ENCODE results near the gene IFNA13.
A peak's percentile ranks its signal among the peaks of the same experiment; 100 is the strongest.

Gene IFNA13

DNA sequence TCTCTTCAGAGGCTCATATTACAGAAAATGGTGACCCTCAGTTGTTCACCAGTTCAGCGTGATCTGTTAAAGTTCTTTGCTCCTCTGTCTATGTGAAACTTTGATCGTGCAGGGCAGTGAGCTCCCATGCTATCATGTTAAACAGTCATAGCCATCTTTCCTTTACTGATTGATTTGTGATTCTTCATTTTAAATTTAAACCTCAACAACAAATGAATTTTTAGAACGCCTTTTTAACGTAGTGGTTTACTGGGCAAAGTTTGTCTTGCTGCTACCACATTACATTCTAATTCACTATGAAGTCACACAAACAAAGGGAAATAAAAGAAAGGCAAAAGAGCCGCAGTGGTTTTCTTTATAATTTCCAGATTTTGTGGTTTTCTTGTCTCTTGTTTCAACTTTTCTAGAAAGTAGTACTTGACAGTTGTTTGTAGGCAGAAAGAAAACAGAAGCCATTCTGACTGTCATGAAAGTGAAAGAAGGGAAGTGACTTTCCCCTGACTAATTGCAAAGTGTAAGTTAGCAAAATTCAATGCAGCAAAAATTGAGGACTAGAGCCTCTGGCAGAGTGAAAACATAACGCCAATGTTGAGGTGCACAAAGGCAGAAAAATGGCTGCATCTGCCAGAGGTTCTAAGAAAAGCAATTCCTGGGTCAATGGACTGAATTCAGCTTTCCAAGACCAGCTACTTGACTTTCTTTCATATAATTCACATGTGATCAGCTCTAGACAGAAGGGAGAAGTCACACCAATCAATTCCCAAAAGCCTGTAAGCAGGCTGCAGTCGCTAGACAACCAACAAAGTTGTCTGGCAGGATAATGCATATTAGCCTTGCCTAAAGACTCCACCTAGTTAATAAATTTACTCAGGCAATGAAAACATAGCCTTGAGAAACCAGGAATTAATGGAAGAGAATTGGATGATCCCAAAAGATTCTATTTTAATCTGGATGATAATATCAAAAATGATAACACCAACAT, 10.1 kb downstream of the IFNA13 start:
- no peak for DNase-seq

DNA sequence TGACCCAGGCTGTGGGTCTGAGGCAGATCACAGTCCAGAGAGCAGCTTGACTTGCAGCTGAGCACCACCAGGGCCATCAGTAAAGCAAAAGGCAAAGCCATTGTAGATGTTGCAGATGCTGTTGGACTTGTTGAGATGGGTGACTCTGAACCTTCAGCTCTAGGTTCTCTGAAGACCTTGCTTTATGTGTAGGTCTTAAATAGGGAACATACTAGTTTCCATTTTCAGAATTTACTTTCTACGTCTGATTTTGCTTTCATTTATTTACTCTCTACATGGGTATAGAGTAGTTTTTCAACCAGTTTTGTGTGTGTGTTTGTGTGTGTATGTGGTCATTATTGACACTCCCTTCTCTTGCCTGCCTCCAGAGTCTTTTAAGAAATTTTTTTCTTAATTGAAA, 17.1 kb downstream of the IFNA13 start, which contains the start of gene IFNA6:
Gene IFNA6, minus strand, starts transcription at position 101 of the 400 bp plus-strand sequence. Its CDS starts 0 bp downstream, at position 101.
- no peak for DNase-seq

DNA sequence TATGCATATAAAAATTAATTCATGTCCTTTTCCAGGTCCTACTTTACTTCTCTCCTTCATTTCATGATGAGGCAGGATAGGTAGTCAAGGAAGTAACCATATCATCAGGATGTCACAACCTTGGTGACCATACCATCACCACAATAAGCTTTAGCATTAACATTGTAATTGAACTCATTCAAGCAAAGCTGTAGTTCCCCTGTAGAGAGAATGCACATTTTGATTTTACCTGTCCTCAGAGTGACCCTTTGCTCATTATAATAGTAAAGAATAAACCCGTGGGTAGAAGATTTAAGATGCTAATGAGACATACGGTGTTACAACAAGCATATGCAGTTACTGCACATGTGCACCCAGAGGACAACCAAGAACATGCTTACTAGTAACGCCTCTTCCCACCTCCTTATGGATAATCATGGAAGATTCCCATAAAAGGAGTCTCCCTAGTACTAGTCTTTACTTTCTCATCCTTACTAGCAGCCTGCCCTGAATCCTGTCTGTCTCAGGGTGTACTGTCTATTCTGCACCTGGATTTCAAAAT, 19.4 kb downstream of the IFNA13 start:
- no peak for DNase-seq

DNA sequence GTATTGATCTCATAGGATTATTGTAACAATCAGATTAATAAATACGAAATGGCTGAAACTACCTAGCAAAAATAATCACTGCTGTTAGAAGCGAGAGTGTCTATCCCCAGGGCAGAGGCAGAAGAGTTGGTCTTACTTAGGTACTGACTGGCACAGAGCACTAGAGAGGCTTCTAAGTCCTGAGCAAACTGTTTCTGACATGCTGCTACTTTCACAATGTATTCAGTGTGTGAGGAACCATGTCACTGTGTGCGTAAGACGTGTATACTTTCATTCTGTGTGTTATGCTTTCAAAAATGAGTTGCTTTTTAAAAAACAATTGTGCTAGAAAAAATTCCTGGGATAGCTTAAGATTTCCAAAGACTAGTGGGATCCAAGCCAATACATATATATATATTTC, 27.1 kb downstream of the IFNA13 start:
- no peak for DNase-seq

DNA sequence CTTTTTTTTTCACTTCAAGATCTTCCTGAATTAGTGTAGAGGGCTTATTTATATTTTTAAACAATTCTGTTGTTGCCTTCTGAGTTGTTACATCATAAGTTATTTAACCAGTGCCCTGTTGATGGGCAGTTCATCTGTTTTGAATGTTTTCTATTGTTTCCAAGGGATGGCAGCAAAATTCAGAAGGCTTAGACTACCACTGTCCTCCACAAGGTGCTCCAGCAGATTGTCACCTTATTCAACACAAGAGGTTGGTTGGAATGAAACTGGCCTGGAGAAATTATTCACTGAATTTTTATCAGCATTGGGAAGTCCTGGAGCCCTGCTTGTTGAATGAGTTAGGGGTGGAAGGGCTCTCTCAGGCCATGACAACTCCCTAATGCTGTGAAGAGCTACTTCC, 31.4 kb downstream of the IFNA13 start:
- DNase-seq = no peak

DNA sequence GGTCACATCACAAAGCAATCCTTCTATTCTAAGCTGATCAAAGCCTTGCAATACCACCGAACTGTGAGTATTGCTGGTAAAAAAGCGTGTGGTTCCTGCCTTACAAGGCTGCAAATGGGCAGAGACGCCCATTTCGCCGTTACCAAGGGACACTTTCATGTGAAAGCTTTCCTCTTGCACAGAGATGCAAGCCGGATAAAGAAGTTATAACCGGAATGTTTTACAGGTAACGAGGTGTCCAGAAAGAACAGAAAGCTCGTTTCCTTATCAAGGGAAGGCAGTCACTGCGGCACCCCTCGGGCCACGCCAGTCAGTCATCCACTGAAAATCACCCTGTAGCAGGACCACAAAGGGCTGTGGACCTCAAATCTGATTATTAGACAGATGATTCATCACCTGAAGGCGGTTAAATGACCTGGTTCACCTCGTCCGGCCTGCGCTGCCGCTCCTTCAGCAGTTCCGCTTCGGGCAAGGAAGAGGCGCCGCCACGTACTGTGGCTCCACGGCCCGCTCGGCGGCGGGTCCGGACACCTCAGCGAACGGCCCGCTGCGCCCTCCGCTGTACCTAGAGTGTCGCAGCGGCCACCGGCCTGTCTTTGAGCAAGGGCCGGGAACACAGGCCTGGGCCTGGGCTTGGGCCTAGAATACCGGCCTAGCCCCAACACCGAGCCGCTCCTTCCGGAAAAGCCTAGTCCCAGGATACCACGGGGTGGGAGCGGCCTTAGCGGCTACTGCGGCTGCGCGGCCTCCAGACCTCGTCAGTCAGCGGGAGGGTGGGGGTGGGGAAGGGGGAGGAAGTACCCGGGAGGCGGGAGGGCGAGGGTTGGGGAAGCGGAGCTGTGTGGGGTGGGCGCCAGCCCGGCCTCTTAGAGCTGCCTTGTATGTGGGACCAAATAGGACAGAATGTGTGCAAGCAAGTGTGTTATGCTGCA, 32.9 kb downstream of the IFNA13 start, which contains the start of gene KLHL9:
Gene KLHL9, minus strand, starts transcription at position 704 of the 932 bp plus-strand sequence. Its CDS starts 545 bp downstream, at position 159.
- DNase-seq = peak; percentile 79

DNA sequence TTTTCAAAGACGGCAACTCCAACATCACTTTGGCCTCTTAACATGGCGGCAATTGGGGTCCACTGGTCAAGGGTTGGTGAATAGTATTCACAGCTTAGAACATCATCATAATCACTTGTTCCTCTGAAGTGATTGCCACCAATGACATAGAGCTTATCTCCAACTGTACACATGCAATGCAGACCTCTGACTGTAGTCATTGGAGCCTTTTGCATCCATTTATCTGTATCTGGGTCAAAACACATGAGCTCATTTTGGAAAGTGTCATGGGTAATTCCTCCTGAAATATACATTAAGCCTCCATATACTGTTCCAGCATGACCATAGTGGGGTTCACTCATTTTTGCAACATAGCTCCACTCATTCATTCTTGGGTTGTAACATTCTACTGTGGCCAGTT, 34.6 kb downstream of the IFNA13 start:
- no peak for DNase-seq

DNA sequence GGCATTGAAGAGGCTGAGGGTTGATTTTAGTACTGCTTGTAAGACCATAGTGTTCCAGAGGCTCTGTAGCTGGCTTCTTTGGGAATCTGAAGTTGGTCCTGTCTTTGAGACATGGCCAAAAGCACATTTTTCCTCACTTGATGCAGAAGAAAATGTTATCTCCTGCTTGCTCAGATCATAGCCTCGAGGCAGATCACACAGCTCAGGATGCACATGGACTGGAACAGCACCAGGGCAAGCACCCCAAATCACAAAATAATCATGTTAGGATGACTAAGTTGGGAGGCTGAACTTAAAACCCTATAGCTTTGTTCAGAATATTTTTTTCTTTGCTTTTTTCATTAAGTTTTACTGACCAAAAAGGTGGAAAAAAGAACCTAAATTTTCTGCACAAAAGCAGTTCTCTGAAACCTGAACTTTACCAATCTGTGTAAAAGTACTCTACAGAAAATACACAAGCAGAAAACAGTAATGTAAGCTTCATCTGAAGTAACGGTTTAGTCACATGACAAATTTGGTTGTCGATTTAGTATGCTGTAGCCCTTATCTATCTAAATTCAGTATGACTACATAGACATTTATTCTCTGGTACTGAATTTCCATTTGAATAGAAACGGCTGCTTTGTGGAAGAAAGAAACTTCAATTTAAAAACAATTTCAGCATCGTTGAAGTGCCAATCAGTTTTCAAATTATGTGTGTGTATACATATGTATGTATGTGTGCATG, 36.0 kb downstream of the IFNA13 start:
- no peak for DNase-seq

DNA sequence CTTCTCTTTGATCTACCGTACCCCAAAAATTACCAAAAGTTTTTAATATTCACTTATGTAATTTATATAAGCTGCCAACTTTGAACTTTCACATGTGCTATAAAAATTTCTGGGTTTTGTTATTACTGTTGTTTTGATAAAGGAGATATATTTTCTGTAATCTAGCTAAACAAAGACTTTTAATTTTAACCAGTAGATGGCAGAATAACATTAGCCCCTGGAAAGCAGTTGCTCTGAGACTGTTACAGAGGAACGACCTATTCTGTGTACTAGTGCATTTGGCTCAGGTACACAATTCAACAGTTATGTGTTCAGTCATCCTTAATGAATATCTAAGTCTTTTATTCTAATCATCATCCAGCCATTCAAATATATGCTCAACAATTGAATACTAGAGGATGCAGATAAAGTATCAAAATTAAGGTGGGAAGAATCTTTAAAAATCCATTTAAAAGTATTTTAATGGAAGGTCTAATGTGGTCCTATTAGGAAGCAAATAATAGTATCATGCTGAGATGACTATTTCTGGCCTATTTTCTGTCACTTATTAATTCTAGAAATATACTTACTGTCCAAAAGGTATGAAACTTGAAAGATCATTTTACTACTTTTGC, 41.2 kb downstream of the IFNA13 start:
- peak; percentile 46 for DNase-seq

DNA sequence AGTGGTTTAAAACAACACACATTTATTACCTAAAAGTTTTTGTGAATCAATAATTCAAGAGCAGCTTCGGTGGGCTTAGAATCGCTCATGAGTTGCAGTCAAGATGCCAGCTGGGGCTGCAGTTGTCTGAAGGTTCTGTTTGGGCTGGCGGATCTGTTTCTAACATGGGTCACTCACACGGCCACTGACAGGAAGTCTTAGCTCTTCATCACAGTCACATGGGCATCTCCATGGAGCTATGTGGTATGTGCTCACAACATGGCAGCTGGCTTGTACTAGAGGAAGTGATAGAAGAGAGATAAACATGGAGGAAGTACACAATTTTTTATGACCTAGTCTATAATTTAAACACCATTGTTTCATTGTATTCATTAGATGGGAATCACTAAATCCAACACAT, 43.8 kb downstream of the IFNA13 start:
- DNase-seq = no peak

DNA sequence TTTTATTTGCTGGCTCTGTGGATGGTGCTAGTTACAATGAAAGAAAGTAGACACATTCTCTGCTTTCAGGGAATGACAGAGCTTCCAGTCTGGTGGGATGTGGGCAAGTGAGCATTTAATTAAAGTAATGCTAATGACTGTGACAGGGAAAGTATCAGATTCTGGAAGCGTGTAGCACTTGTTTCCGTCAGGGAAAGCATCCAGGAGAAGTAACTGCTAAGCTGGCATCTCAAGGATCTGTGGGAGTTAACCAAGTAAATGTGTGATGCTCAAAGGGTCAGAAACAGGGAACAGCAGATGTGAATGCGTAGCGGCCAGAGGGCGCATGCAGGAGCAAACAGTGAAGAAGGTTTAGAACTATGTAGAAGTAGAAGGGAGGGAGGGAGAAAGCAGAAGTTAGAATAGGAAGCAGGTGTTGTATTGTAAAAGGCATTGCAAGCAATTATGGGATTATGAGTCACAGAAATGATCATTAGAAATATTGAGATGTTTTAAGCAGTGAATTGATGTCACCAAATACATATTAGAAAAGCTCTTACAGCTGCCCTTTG, 44.9 kb downstream of the IFNA13 start:
- no peak for DNase-seq

DNA sequence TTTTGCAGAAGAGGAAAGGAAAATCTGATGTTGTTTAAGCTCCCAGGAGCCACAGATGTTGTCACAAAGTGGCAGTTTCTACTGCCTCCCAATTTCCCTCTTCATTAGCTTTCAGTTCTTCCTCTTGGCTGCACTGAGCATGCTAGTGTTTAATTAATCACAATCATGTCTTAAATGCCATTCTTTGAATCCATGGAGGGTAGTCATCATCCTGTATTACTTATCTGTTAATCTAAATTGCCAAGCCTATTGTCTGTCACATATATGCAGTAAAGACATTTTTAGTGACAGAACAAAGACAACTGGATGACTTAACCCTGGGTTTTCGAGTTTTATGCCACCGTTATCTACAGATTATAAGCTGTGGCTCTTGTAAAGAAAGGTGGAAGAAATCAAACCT, 47.4 kb downstream of the IFNA13 start:
- no peak for DNase-seq

DNA sequence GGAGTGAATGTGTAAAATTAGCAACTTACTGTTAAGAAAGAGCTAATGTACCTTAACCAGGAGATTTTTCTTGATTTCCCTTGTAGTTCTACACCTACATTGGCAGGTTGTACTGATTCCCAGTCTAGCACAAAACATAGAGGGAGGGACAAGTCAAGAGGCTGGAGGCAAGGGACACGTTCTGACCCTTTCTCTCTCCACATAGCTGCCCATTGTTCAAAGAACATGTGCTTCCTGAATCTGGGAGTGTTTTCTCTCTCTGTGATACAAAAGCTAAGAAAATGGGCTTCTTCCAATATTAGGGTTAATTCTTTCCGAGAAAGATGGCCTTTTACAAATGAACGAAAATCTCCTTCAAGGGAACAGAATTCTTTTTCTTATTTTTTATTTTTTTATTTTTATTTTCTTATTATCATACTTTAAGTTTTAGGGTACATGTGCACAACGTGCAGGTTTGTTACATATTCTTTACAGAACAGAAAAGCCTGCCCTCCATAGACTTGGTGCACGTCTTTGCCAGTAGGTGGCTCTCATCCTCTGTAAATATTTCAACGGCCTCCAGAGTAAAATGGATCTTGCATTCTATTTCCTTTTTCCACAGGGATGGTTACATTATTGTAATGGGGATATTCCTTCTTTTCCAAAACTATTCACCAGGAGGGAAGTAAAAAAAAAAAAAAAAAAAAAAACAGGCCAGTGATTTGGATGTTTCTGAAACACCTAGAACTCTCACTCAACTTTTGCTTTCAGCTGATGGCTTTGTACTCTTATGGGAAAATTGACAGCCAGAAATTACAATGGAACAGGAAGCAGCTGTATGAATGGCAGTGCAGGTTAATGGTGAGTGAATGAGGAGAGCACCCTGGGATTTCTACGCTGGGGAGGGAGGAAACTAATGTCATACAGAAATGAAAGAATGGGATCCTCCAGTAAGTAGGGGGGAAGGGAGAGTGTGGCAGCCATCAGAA, 49.6 kb downstream of the IFNA13 start:
- peak; percentile 64 for DNase-seq
